Stimulated activated CD4-positive, alpha-beta T cell treated with anti-CD3 and anti-CD28 coated beads, Interleukin-12 subunit alpha, Interleukin-12 subunit beta, amount 100 ng/mL, for 4 hours (primary cell): Measurements from ENCODE around the gene HACD3.
"Not testable (repeated sequence)": the region's sequence is repeated elsewhere in the genome, so short reads cannot be mapped to it uniquely, and the experiment has no call there.

ENCODE experiments used
- DNase-seq: peaks from one replicate; pipeline ENCODE4 v3.0.0-alpha.2; 2020

The HACD3 gene

GRCh38 chr15:65550681-65551098 is 20.4 kb downstream of the HACD3 start:
- DNase-seq = no peak

GRCh38 chr15:65551183-65551582 is 20.9 kb downstream of the HACD3 start:
- DNase-seq = no peak

GRCh38 chr15:65552851-65553250 is 22.6 kb downstream of the HACD3 start:
- not testable (repeated sequence) for DNase-seq

- no peak for DNase-seq
These were observed 23.4 kb downstream of the HACD3 start for GRCh38 chr15:65553691-65554090.

DNA sequence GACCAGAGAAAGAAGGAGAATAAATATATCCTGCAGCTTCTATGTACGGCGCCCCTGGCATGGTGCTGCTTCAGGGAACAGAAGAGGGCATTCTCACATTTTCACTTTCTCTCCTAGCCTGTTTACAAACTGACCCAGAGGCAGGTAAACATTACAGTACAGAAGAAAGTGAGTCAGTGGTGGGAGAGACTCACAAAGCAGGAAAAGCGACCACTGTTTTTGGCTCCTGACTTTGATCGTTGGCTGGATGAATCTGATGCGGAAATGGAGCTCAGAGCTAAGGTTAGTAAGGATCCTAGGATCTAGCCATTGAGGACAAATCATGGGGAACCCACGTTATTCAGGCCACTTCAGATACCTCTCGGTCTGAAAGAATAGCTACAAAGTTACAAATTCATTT is 26.4 kb downstream of the HACD3 start:
- DNase-seq = no peak

DNA sequence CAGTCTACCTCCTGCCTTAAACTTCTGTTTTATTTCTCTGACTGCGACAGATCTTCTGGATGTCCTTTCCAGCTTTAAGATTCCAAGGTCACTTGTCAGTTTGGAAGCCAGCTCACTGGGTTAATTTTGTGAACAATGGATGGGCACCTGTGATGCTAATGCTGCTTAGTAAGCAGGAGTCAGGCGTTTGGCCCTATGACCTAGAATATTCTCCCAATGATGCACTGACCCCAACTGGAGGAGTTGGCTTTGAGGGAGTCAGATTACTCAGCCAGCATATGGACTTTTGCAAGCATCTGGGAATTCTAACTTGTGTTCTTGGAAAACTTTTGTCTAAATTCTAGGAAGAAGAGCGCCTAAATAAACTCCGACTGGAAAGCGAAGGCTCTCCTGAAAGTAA is 28.1 kb downstream of the HACD3 start:
- DNase-seq = no peak

- no peak for DNase-seq
These were observed 28.9 kb downstream of the HACD3 start for GRCh38 chr15:65558997-65559760.

DNA sequence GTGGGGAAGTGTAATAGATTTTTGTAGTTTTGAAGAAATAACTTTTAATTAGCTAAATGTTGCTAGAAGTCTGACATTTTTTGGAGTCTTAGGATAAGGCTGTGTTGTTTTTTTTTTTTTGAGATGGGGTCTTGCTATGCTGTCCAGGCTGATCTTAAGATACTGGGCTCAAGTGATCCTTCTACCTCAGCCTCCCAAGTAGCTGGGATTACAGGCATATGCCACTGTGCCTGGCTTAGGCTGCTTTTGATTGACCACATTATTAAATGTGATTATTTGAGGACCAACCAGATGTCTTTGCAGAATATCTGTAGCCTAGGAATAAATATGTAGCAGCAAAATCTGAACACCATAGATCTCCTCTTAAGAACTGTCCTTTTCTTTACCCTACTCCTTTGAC is 29.7 kb downstream of the HACD3 start:
- DNase-seq = no peak

DNA sequence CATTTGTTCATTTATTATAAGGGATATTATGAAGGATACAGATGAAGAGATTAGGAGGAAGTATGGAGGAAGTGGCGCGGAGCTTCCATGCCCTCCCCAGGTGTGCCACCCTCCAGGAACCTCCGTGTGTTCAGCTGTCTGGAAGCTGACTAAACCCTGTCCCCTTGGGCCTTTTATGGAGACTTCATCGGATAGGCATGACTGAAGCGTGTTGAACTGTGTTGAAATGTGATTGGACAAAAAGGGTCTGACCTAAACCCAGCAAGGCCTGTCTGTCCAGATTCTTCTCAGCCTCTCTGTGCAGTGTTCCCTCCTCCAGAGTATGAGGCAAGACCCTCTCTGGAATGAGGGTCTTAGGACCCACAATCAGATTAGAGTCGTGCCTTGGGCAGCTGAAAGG is 31.7 kb downstream of the HACD3 start:
- DNase-seq = no peak

DNA sequence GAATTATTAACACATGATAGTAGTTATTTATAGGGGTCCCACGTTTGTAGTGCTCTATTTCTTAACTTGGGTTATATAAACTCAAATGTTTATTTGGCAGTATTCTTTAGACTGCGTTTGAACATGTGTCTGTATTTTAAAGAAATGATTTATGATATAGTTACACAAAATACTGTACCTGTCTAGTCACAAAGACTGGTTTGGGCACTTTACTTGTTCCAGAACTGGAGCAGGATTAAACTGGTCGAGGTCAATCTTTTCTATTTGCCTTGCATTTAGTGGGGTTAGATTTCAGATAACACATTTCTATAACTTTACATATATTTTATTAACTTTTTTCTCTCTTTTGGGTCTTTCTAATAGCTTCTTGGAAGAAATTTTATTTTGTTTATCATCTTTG is 39.5 kb downstream of the HACD3 start:
- DNase-seq = no peak

- no peak for DNase-seq
These were observed 41.7 kb downstream of the HACD3 start for GRCh38 chr15:65571971-65572370.

GRCh38 chr15:65576664-65577063 is 46.4 kb downstream of the HACD3 start:
- no peak for DNase-seq

GRCh38 chr15:65577129-65577996 is 47.1 kb downstream of the HACD3 start:
- no peak for DNase-seq

DNA sequence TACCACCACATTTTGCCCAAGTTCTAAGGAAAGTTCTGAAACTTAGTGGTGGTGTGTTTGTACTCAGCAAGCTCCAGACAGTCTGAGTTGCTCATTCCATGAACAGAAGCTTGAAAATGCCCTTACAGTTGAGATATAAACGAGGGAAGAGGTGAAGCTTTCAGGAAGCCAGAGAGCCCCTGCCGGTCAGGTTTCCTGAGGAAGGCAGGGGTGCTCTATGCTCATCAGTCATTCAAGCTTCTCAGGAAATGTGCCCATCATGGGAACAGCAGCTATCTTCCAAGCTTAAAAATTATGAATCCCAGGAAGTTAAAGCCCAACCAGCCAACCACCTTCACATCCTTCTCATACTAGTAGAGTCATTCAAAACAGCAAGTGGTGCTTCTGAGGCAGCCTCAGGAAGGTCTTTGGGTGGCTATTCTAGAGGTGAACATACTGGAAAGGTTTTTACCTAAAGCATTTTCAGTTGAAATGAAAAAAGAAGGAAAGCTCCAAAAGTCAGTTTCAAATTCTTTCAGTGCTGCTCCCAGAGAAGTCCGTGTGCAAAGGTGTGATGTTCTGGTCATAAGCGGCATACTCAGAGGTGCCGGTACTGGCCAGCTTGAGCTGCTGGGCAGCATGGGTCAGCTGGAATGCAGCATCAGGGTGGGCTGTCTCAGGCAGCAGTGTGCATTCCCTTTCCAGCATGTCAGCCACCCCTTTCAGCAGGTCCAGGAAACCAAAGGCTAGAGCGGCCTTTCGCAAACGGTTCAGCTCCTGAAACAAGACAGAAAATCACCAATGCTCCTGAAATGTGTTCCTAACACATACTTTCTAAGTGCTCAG is 48.9 kb downstream of the HACD3 start:
- no peak for DNase-seq

- DNase-seq = no peak
These were observed 49.5 kb downstream of the HACD3 start for GRCh38 chr15:65579762-65580161.

GRCh38 chr15:65580287-65580686 is 50.0 kb downstream of the HACD3 start:
- no peak for DNase-seq

- no peak for DNase-seq
These were observed 53.4 kb downstream of the HACD3 start for GRCh38 chr15:65583701-65584100.

- DNase-seq = no peak
These were observed 54.0 kb downstream of the HACD3 start for GRCh38 chr15:65584241-65584640.

DNA sequence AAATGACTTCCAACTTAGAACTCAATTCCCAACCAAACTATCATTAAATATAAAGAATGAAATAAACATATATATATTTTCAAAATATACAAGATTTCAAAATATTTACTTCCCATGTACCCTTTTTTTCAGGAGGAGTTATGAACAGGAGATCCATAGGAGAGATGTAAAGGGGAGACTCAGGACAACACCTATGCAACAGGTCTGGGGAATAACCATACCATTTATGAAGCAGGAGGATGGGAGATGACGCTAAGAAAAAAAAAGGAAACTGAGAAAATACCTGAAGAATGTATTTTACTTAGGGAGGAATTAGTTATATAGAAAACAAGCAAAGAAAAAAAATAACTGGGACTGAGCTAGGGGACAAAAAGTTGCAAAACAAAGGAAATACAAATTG is 56.8 kb downstream of the HACD3 start:
- no peak for DNase-seq

DNA sequence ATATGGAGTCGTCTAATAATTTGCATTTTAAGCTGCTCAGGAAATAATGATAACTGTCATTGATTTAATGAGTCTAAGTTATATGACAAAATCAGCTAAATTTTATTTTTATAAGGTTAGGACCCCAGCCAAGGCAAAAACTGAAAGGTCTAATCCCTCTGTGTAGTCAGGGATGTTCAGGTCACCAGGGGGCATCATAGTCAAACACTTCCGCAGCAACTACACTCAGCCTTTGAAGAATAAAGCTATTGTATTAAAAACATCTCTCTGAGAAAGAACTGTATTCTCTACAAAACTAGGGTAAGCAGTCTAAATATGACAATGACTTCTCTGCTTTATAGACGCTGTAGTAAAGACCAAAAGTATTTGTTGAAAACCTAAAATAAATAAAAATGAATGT is 65.7 kb downstream of the HACD3 start:
- no peak for DNase-seq

GRCh38 chr15:65598468-65598867 is 68.2 kb downstream of the HACD3 start:
- DNase-seq = no peak

- no peak for DNase-seq
These were observed 69.4 kb downstream of the HACD3 start for GRCh38 chr15:65599677-65600076.

DNA sequence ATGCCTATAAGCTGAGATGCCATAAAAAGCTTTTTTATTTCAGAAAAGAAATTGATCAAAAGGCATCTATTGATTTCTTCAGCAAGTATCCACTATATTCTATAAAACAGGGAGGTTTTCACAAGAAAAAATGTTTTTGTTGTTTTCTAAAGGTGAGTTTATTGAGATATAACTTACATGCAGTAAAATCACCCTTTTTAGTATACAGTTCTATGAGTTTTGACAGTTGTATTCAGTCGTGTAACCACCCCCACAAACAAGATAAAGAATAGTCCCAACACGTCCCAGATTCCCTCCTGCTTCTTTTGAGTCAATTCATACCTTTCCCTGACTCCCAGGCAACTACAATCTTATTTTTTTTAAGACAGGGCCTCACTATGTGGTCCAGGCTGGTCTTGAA is 72.9 kb downstream of the HACD3 start:
- no peak for DNase-seq
